HEK293T (cell line): ENCODE data around the gene MMP7.

Experiments
- CTCF ChIA-PET: fragments of 350-600 bp; formaldehyde crosslinking; extraction: SDS; loops from one replicate; lab custom pipeline; 2021; ENCODE audit warnings: antibody characterized with exemption, inconsistent platforms; lab: Yijun Ruan, JAX
- POLR2A ChIA-PET: fragments of 350-600 bp; formaldehyde crosslinking; extraction: SDS; loops from one replicate; lab custom pipeline; 2020; ENCODE audit warnings: antibody characterized with exemption, inconsistent platforms; lab: Yijun Ruan, JAX
- DNase-seq: peaks from one replicate; pipeline ENCODE4 v3.0.0; 2012; ENCODE audit warnings: mixed read lengths; ENCODE audit errors: extremely low spot score
- ARNT ChIP-seq: fragments of 450-650 bp; IDR thresholded peaks from 2 replicates; pipeline ENCODE4 v1.6.1; 2017; ENCODE audit warnings: mild to moderate bottlenecking
- BHLHE40 ChIP-seq: fragments of 450-650 bp; IDR thresholded peaks from 2 replicates; pipeline ENCODE4 v1.6.1; 2016; ENCODE audit warnings: mild to moderate bottlenecking, moderate library complexity, borderline replicate concordance
- CTBP1 ChIP-seq: fragments of 450-650 bp; IDR thresholded peaks from 2 replicates; pipeline ENCODE4 v1.6.1; 2016; ENCODE audit warnings: borderline replicate concordance
- ELF4 ChIP-seq: fragments of 450-650 bp; IDR thresholded peaks from 2 replicates; pipeline ENCODE4 v1.6.1; 2017; ENCODE audit warnings: antibody characterized with exemption
- FOXA1 ChIP-seq: fragments of 450-650 bp; IDR thresholded peaks from 2 replicates; pipeline ENCODE4 v1.6.1; 2016; ENCODE audit warnings: mild to moderate bottlenecking
- FOXK2 ChIP-seq: fragments of 450-650 bp; IDR thresholded peaks from 2 replicates; pipeline ENCODE4 v1.6.1; 2016; ENCODE audit warnings: mild to moderate bottlenecking
- FOXM1 ChIP-seq: fragments of 450-650 bp; IDR thresholded peaks from 2 replicates; pipeline ENCODE4 v1.6.1; 2017; ENCODE audit warnings: mild to moderate bottlenecking, borderline replicate concordance
- HDGF ChIP-seq: fragments of 450-650 bp; IDR thresholded peaks from 2 replicates; pipeline ENCODE4 v1.6.1; 2017; ENCODE audit warnings: antibody characterized with exemption, borderline replicate concordance
- L3MBTL2 ChIP-seq: fragments of 450-650 bp; conservative IDR thresholded peaks from 2 replicates; pipeline ENCODE4 v1.6.1; 2016; ENCODE audit warnings: mild to moderate bottlenecking
- LEF1 ChIP-seq: fragments of 450-650 bp; IDR thresholded peaks from 2 replicates; pipeline ENCODE4 v1.6.1; 2017; ENCODE audit warnings: mild to moderate bottlenecking, borderline replicate concordance
- NFRKB ChIP-seq: fragments of 450-650 bp; IDR thresholded peaks from 2 replicates; pipeline ENCODE4 v1.6.1; 2016; ENCODE audit warnings: mild to moderate bottlenecking, moderate library complexity
- PKNOX1 ChIP-seq: fragments of 450-650 bp; IDR thresholded peaks from 2 replicates; pipeline ENCODE4 v1.6.1; 2016
- SP1 ChIP-seq: fragments of 450-650 bp; IDR thresholded peaks from 2 replicates; pipeline ENCODE4 v1.6.1; 2017
- SUZ12 ChIP-seq: fragments of 450-650 bp; IDR thresholded peaks from 2 replicates; pipeline ENCODE4 v1.6.1; 2016; ENCODE audit warnings: mild to moderate bottlenecking
- TARDBP ChIP-seq: fragments of 450-650 bp; IDR thresholded peaks from 2 replicates; pipeline ENCODE4 v1.6.1; 2016
- ZNF384 ChIP-seq: fragments of 450-650 bp; IDR thresholded peaks from 2 replicates; pipeline ENCODE4 v1.6.1; 2016

MMP7 gene

GRCh38 chr11:102500829-102501228, 29.7 kb downstream of the MMP7 start:
- POLR2A ChIA-PET = no interaction called here
- CTCF ChIA-PET = interaction anchor here (1.1 to 1.6 kb wide), 2 partner anchors 18 to 112 kb away, joined by 3 to 4 read pairs; no protein-coding TSS in a partner anchor

GRCh38 chr11:102499931-102500330, 30.6 kb downstream of the MMP7 start:
- no peak for DNase-seq
- TF ChIP-seq FOXM1 (no peak), TARDBP (no peak), ELF4 (no peak)
- POLR2A ChIA-PET = no interaction called here
- CTCF ChIA-PET = interaction anchor here (0.6 to 1.4 kb wide), 4 partner anchors 109 to 158 kb away, joined by 3 to 6 read pairs (median 4); no protein-coding TSS in a partner anchor

More at GRCh38 chr11:102500829-102501228, 29.7 kb downstream of the MMP7 start:
- no peak for DNase-seq
- TF ChIP-seq HDGF (no peak), L3MBTL2 (no peak), ZNF384 (no peak), FOXM1 (no peak), LEF1 (no peak), FOXK2 (no peak), ELF4 (no peak), SUZ12 (no peak), BHLHE40 (no peak)

- POLR2A ChIA-PET = no interaction called here
- TF ChIP-seq LEF1 = no peak
- no peak for TF ChIP-seq CTBP1
- no peak for TF ChIP-seq ELF4
- TF ChIP-seq FOXK2 = no peak
- TF ChIP-seq FOXA1 = no peak
- no peak for TF ChIP-seq TARDBP
- TF ChIP-seq L3MBTL2 = no peak
- no peak for TF ChIP-seq HDGF
- TF ChIP-seq PKNOX1 = no peak
- TF ChIP-seq FOXM1 = no peak
- TF ChIP-seq SUZ12 = no peak
- no peak for TF ChIP-seq NFRKB
- TF ChIP-seq ZNF384 = no peak
- TF ChIP-seq SP1 = no peak
- TF ChIP-seq ARNT = no peak
- no peak for TF ChIP-seq BHLHE40
- DNase-seq = no peak
- CTCF ChIA-PET = interaction anchor here (0.5 to 1.4 kb wide), 5 partner anchors 11 to 157 kb away, joined by 3 to 9 read pairs (median 6); no protein-coding TSS in a partner anchor
Observed at GRCh38 chr11:102499151-102499550, 31.4 kb downstream of the MMP7 start.

- CTCF ChIA-PET = interaction anchor here (1.2 to 1.5 kb wide), 3 partner anchors 21 to 155 kb away, joined by 3 to 11 read pairs (median 8); no protein-coding TSS in a partner anchor
Observed at GRCh38 chr11:102497061-102497460, 33.5 kb downstream of the MMP7 start.

GRCh38 chr11:102495161-102496042, 35.1 kb downstream of the MMP7 start:
- ChIA-PET POLR2A (no interaction called here), CTCF (interaction anchor here (0.7 to 1.5 kb wide), 9 partner anchors 19 to 207 kb away, joined by 3 to 11 read pairs (median 5); no protein-coding TSS in a partner anchor)
- TF ChIP-seq LEF1 (no peak), ARNT (no peak), TARDBP (no peak), PKNOX1 (no peak), NFRKB (no peak), SUZ12 (no peak), FOXA1 (no peak)
- peak; percentile 55 for DNase-seq

More at GRCh38 chr11:102497061-102497460, 33.5 kb downstream of the MMP7 start:
- POLR2A ChIA-PET = no interaction called here
- TF ChIP-seq FOXA1 (no peak), SP1 (no peak), ARNT (no peak), L3MBTL2 (no peak), BHLHE40 (no peak), FOXK2 (no peak), TARDBP (no peak), ELF4 (no peak), HDGF (no peak), ZNF384 (no peak)
- no peak for DNase-seq

- no peak for DNase-seq
Observed at GRCh38 chr11:102494216-102494615, 36.3 kb downstream of the MMP7 start.

More at GRCh38 chr11:102494216-102494615, 36.3 kb downstream of the MMP7 start:
- ChIA-PET POLR2A (no interaction called here), CTCF (no interaction called here)
- TF ChIP-seq ZNF384 (no peak), FOXK2 (no peak), L3MBTL2 (no peak), HDGF (no peak), SUZ12 (no peak), ARNT (no peak), FOXA1 (no peak), BHLHE40 (no peak), LEF1 (no peak), NFRKB (no peak), FOXM1 (no peak)
